Stimulated activated CD4-positive, alpha-beta T cell treated with anti-CD3 and anti-CD28 coated beads, Interleukin-15, amount 100 ng/mL, for 48 hours (primary cell): ENCODE measurements around the gene GRIP1.

ENCODE experiments used
- DNase-seq, 2 donors: peaks; one replicate each; pipeline ENCODE4 v3.0.0-alpha.2; 2020; ENCODE audit warnings: low read depth in 2 of 2

GRIP1 gene

DNA sequence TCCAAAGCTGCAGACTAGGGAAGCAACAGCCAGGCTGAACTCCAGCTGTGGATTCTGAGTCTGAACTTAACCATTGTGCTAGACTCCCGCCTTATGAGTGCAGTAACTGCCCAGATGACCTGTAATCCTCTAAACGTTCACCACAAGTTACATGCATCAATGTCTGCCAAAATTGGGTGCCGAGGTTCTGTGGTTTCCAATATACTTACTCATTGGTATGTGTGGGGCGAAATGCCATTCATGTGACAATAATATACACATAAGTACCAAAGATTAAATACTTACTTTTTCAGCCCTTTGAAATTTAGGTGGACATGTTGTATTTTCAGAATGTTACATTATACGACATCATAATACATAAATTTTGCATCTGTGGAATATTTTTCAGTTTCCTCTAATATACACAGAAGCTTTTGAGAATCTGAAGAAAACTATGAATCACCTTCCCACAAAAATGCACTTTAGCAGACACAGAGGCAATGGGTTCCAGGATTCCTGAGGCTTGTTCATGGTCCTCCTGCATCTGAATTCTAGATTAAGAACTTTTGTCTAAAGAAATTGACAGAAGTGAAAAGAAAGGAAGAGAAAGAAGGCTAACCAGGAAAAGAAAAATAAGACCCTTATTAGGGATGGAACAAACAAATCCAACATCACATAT, 31.7 kb downstream of the GRIP1 start:
- DNase-seq, result no peak

GRCh38 chr12:66644151-66644550, 34.7 kb downstream of the GRIP1 start:
- DNase-seq, result no peak

- DNase-seq, result no peak
Observed at GRCh38 chr12:66640691-66641460, 38.0 kb downstream of the GRIP1 start.

- DNase-seq, result no peak
Observed at GRCh38 chr12:66638666-66639065, 40.2 kb downstream of the GRIP1 start.

GRCh38 chr12:66637699-66638301, 41.1 kb downstream of the GRIP1 start:
- DNase-seq, result no peak

DNA sequence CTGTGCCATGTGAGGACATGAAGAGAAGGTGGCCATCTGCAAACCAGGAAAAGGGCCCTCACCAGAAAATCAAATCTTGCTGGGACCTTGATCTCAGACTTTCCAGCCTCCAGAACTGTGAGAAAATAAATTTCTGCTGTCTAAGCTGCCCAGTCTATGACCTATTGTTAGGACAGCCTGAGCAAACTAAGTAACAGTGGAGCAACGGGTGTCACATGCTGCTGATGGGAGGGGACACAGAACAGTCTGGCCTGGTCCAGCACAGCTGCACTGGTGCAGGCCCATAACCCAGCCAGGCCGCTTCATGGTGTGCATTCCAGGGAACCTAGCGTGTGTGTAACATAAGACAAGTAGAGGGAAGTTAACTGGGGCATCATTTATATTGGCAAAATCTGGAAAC, 42.1 kb downstream of the GRIP1 start:
- no peak for DNase-seq

GRCh38 chr12:66633676-66634075, 45.2 kb downstream of the GRIP1 start:
- DNase-seq, result no peak

- no peak for DNase-seq
Observed at GRCh38 chr12:66629138-66629870, 49.6 kb downstream of the GRIP1 start.

GRCh38 chr12:66627988-66628317, 50.9 kb downstream of the GRIP1 start:
- DNase-seq, result no peak

DNA sequence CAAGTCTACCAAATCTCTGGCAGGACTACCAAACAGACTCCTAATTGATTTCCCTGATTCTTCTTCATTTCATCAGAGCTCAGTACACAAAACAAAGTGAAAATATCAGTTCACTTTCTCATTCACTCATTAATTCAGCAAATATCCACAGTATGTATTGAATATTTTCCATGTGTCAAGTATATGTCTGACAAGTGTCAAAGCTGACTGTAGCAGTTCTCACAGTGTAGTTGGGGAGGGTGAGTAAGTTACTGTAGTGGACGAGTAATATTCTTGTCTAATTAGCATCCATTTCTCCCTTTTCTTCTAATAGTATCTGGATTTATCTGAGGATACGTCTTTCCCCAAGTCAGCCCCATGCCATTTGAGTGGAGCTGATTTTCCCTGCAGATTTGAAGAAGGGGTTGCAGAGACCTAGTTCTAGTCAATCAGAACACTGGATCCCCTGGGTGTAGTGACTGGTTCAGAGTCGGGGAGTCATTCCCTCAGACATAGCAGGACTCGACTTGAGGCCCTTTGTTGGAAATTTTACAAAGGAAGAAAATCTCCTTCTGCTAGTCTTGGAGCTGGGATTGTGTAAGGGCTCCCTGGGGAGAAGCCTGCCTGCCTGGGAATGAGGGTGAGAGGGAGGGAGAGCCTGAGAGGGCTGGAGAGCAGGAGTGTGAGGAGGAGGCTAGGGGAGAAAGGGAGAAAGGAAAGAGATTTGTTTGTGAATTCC, 51.4 kb downstream of the GRIP1 start:
- DNase-seq, result no peak

DNA sequence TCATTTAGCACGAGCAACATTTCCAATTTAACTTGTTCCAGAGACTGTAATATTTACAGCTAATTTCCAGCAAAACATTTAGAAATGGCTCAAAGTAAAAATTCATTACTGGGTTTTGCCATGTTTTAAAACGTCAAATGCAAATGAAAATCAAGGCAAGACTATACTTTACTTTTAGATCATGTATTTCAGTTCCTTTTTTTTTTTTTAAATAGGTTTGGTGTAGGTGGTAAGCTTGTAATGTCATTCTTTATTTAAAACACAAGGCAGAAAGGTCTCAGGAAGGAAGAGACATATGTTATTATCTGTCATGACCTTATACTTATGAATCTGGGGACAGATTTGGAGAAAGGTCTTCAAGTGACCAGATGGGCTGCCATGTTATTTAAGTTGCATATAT, 54.1 kb downstream of the GRIP1 start:
- DNase-seq, result no peak

DNA sequence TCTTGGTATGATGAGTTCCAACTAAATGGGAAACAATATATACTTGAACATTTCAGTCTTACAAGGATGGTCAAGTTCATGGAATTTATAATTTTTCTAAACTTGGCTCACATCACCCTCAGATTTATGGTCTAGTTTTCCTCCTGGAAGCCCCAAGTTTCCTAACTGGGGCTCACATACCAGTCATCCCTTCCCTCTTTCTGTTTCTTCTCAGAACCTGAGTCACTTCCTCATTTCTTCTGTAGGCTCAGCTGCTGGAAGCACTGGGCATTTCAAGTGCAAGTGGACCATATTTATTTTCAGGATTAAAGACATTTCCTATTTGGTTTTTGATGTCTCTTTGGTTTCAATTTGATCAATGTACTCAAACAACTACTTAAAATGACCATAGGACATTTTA, 55.4 kb downstream of the GRIP1 start:
- no peak for DNase-seq

DNA sequence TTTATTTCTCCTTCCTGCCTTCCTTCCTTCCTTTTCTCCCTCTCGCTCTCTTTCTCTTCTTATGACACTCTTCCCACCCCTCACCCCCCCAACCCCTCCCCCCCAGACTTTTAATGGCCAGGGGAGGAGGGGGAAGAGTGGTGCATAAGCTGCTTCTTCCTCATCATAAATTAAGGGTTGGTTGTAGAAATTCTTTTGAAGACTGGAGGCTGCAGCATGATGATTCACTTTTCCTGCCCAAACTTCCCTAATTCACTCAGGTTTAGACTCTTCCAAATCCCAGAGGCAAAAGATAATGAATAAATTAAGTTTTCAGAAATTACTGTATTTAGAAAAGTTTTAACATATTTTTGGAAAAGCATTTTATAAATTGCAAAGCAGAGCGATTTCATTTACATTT, 58.2 kb downstream of the GRIP1 start:
- DNase-seq, result no peak

GRCh38 chr12:66620026-66620425, 58.9 kb downstream of the GRIP1 start:
- DNase-seq, result no peak

DNA sequence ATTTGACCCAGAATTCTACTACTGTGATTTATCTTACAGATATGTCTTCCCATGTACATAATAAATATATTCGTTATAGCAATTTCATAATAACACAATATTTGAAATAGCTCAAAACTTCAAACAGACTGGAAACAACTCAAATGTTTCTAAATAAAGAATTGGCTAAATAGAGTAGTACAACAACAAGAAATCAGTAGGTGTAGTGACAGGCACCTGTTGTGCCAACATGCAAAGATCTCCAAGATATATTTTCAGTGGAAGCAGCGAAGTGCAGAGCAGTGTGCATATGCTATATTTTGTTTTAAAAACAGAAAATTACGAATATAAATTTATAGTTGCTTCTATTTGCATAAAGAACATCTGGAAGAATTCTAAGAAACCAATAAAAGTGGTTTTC, 60.9 kb downstream of the GRIP1 start:
- DNase-seq, result no peak

DNA sequence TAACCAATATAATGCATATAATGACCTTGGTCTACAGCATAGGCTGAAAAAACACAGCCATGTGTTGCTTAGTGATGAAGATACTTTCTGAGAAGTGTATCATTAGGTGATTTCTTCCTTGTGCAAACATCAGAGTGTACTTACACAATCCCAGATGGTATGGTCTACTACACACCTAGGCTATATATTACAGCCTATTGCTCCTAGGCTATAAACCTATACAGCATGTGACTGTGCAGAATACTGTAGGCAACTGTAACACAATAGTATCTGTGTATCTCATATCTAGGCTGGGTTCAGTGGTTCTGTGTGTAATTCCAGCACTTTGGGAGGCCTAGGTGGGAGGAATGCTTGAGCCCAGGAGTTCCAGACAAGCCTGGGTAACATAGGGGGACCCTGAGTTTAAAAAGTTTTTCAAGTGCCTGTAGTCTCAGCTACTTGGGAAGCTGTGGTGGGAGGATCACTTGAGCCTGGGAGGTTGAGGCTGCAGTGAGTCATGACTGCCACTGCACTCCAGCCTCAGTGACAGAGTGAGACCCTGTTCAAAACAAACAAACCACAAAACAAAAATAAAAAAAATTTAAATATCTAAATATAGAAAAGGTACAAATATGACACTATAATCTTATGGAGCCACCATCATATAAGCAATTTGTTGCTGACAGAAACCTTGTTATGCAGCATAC, 66.6 kb downstream of the GRIP1 start:
- no peak for DNase-seq

DNA sequence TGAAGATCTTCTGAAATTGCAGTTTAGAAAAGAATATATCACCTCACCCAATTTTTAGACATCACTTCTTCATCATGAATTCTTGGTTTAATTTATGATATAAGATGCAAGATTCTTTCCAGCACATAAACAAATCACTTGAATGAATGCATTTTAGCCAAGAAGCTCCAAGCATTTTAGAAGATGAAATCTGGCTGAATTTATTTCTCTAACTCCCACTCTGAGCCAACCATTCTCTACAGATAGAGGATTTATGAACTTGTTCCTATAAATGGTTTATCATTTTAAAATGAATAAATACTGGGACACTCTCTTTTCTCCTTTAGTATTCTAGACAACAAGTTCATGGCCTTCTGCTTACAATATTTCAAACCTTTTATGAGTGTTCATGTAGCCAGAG, 71.7 kb downstream of the GRIP1 start:
- no peak for DNase-seq

DNA sequence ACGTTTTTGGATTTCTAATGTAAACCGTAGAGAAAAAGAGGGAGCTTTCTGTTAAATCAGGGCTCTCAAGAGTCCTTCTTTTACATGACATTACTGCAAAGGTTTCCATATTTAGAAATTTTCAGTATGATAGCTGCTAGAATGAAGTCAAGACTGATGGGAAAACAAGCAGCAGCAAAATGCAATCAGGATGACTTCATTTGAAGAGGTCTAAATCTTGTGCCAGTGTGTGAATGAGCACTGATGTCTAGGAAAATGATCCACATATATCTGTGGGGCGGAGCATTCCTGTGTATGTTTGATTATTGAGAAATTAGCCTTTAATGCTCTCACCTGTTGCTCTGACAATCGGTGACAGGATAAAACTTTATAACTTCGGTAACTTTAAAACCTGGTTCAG, 73.6 kb downstream of the GRIP1 start:
- DNase-seq, result no peak

GRCh38 chr12:66603981-66604479, 74.8 kb downstream of the GRIP1 start:
- DNase-seq, result no peak

- no peak for DNase-seq
Observed at GRCh38 chr12:66603461-66603860, 75.4 kb downstream of the GRIP1 start.

- DNase-seq, result no peak
Observed at GRCh38 chr12:66602483-66603143, 76.3 kb downstream of the GRIP1 start.
